HG03457 (cell line): ENCODE results near the gene PPP2R2B.

ENCODE experiments used
- ATAC-seq: cut with Tn5 transposase; IDR thresholded peaks from one replicate; pipeline ENCODE4 v1.9.1; 2021; ENCODE audit warnings: moderate number of reproducible peaks; ENCODE audit not compliant: unreplicated experiment

PPP2R2B gene

GRCh38 chr5:146888351-146888978 lies 9.9 kb upstream of the PPP2R2B start:
- no peak for ATAC-seq

- no peak for ATAC-seq
These were observed 5.6 kb upstream of the PPP2R2B start for GRCh38 chr5:146884066-146884626.

- no peak for ATAC-seq
These were observed 5.0 kb upstream of the PPP2R2B start for GRCh38 chr5:146883511-146883910.

- no peak for ATAC-seq
These were observed 2.4 kb upstream of the PPP2R2B start for GRCh38 chr5:146880966-146881365.

GRCh38 chr5:146877783-146878475 lies 628 bp downstream of the PPP2R2B start:
- no peak for ATAC-seq

- no peak for ATAC-seq
These were observed 1.3 kb downstream of the PPP2R2B start for GRCh38 chr5:146877178-146877681.

- no peak for ATAC-seq
These were observed 5.2 kb downstream of the PPP2R2B start for GRCh38 chr5:146873186-146873917.

- no peak for ATAC-seq
These were observed 6.4 kb downstream of the PPP2R2B start for GRCh38 chr5:146872188-146872587.

- no peak for ATAC-seq
These were observed 10.4 kb downstream of the PPP2R2B start for GRCh38 chr5:146867996-146868708.

GRCh38 chr5:146866263-146866662 lies 12.3 kb downstream of the PPP2R2B start:
- ATAC-seq, result no peak

- no peak for ATAC-seq
These were observed 15.9 kb downstream of the PPP2R2B start for GRCh38 chr5:146862641-146863040.

GRCh38 chr5:146860213-146860893 lies 18.2 kb downstream of the PPP2R2B start:
- no peak for ATAC-seq

- no peak for ATAC-seq
These were observed 26.5 kb downstream of the PPP2R2B start for GRCh38 chr5:146852089-146852488.

GRCh38 chr5:146851133-146851532 lies 27.4 kb downstream of the PPP2R2B start:
- no peak for ATAC-seq

- ATAC-seq, result no peak
These were observed 28.8 kb downstream of the PPP2R2B start for GRCh38 chr5:146849694-146850303.

- ATAC-seq, result no peak
These were observed 30.4 kb downstream of the PPP2R2B start for GRCh38 chr5:146848133-146848532.

GRCh38 chr5:146840016-146840415 lies 38.5 kb downstream of the PPP2R2B start:
- ATAC-seq, result no peak

GRCh38 chr5:146836226-146836842 lies 42.2 kb downstream of the PPP2R2B start:
- ATAC-seq, result no peak

GRCh38 chr5:146832985-146833732 lies 45.4 kb downstream of the PPP2R2B start:
- ATAC-seq, result no peak
